Measurements from ENCODE around the gene QRFP. TPM values are rescaled to one million over a fixed set of nuclear protein-coding genes. Genes with fewer than 3 reads are reported as not detected.

QRFP gene
- total and polyA plus RNA-seq, 2 of the 8 experiments (the other 6 are each of a cell fraction or from before 2014, with no cell fraction given) = not detected

DNA sequence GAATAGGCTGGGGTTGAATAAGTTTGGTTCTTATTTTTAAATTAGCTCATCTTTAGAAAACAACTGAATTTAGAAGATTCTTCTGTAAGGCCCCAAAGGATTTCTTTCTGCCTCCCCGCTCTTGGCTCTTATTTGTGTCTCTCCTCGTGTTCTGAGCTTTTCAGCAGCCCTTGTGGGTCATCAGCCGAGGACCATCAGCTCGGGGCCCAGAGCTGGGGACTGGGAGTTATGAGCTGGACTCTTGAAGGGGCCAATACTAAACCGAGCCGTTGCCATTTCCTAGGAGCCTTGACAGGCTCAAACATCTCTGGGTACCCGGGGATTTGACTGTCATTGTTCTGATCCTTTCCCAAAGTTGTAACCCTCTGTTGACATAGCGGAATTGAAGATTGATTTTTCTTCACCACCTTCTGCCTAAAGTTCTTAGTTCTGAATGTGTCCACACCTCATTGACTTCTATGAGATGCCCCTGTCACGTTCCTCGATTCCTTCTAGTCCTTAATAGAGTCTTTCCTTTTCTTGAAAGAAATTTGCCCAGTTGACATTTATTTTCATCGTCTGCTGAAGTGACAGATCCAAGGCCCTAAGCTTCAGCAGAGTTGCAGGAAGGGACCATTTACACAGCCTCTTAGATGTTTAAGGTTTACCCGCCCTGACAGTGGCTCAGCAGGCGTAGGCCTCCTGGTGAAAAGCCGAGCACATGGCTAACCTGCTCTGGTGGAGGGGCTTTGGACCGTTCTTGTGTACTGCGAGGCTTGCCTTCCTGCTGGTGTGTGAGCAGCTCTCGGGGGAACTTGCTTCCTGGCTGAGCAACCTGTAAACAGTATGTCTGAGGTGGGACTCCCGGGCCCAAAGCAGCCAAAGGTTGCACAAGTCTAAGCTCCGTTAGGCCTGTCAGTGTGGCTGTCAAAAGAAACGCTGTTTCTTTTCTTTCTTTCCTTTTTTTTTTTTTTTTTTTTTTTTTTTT is 37.6 kb downstream of the QRFP start:
- Histone ChIP-seq H4K91ac (replicated peaks; ENCODE audit: insufficient read length, low read length) (no peak overlapping the region), H3K23ac (ENCODE audit: insufficient read length) (no peak overlapping the region), H3K9me3 (ENCODE audit: insufficient read depth in 2 of 2, low read depth in 1 of 2, low read length in 1 of 2) (no peaks in the 10 kb centered on the region), H3K36me3 (ENCODE audit: control insufficient read depth in 2 of 4, insufficient read depth in 4 of 4, low read length in 3 of 4) (peaks cover 18 to 32% (median 30%) of the 10 kb centered on the region in 4 experiments), H3K27ac (ENCODE audit: low read depth, low read length) (no peak overlapping the region), H2BK120ac (replicated peaks; ENCODE audit: low read depth, low read length) (no peak overlapping the region), H3K56ac (replicated peaks; ENCODE audit: insufficient read length, low read depth, low read length) (no peak overlapping the region), H3K4me1 (replicated peaks in 1 of 4; ENCODE audit: control insufficient read depth in 3 of 4, insufficient read depth in 4 of 4, low read length in 3 of 4) (0 out of 7 replicates have a peak, but pooled peaks cover 0 to 3% (median 0%) of the 10 kb centered on the region in 4 experiments), H3K9ac (replicated peaks in 1 of 4; ENCODE audit: extremely low read depth in 1 of 4, low read depth in 3 of 4, low read length in 3 of 4) (no peak overlapping the region), H3K4ac (replicated peaks; ENCODE audit: insufficient read length, low read depth, low read length) (no peak overlapping the region), H3K18ac (ENCODE audit: extremely low read depth, low read length) (no peak overlapping the region), H2AK5ac (ENCODE audit: low read depth, low read length) (no peak overlapping the region), H3K4me2 (ENCODE audit: insufficient read depth in 1 of 2, low read depth in 2 of 2, low read length in 2 of 2) (no peak overlapping the region), H2BK20ac (ENCODE audit: low read length) (no peak overlapping the region), H2BK5ac (ENCODE audit: low read depth, low read length) (no peak overlapping the region), H4K5ac (ENCODE audit: insufficient read length, low read depth, low read length) (no peak overlapping the region), H2AFZ (ENCODE audit: low read length) (no peak overlapping the region), H3K27me3 (replicated peaks in 1 of 4; ENCODE audit: control insufficient read depth in 3 of 4, extremely low read depth in 1 of 4, insufficient read depth in 3 of 4, low read length in 3 of 4) (no peaks in the 10 kb centered on the region), H3K4me3 (ENCODE audit: extremely low read depth in 1 of 4, insufficient read depth in 2 of 4, low read depth in 3 of 4, low read length in 4 of 4) (no peak overlapping the region), H3K79me2 (ENCODE audit: control insufficient read depth in 1 of 2, insufficient read depth in 2 of 2, low read length in 2 of 2) (peaks cover 0 to 40% of the 10 kb centered on the region in 2 experiments; a peak in 2 of 4 replicates), H3K14ac (ENCODE audit: insufficient read length) (no peak overlapping the region), H2BK12ac (ENCODE audit: low read depth, low read length) (no peak overlapping the region; the same call in 1 of the 2 replicates), H4K8ac (ENCODE audit: extremely low read depth, insufficient read depth, low read length) (no peak overlapping the region), H2BK15ac (ENCODE audit: low read length) (no peak overlapping the region), H4K20me1 (replicated peaks in 1 of 2; ENCODE audit: control insufficient read depth in 1 of 2, insufficient read depth in 2 of 2, low read length in 2 of 2) (peaks cover 18 to 30% of the 10 kb centered on the region in 2 experiments), H3K23me2 (ENCODE audit: low read depth, low read length) (no peaks in the 10 kb centered on the region), H3K79me1 (ENCODE audit: low read depth, low read length) (peaks cover 5% of the 10 kb centered on the region; the same call in 1 of the 2 replicates)
- POLR2A ChIA-PET (ENCODE audit: partially characterized antibody) = interaction anchor here (1.3 to 2.3 kb wide), 4 partner anchors 13 to 158 kb away, joined by 3 to 8 read pairs (median 4); no protein-coding TSS in a partner anchor
- FAIRE-seq (no peak), DNase-seq (ENCODE audit: low read depth in 1 of 2, low spot score in 2 of 2) (no peak)
- CTCF ChIA-PET (ENCODE audit: partially characterized antibody) = interaction anchor here (0.6 to 2.5 kb wide), 17 partner anchors 8 to 158 kb away, joined by 3 to 15 read pairs (median 4); no protein-coding TSS in a partner anchor
- WGBS, 2 experiments (ENCODE audit: extremely low coverage in 1 of 2, insufficient coverage in 1 of 2, insufficient read length in 1 of 2, insufficient replicate concordance in 2 of 2, low coverage in 1 of 2, low lambda C conversion rate in 2 of 2, missing lambda C conversion rate in 1 of 2) = 86% methylated on average over 18 of the region's 20 CpGs; no CpG with 5 or more reads in 1 of the 2 experiments
- TF ChIP-seq, protein P1, sequence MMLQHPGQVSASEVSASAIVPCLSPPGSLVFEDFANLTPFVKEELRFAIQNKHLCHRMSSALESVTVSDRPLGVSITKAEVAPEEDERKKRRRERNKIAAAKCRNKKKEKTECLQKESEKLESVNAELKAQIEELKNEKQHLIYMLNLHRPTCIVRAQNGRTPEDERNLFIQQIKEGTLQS (IDR thresholded peaks at IDR 0.05; ENCODE audit: insufficient read depth, low read depth, low read length) = no peak
- no peak for TF ChIP-seq EGR1 (IDR thresholded peaks at IDR 0.05; ENCODE audit: borderline replicate concordance, low read depth, low read length)
- TF ChIP-seq, protein P2, sequence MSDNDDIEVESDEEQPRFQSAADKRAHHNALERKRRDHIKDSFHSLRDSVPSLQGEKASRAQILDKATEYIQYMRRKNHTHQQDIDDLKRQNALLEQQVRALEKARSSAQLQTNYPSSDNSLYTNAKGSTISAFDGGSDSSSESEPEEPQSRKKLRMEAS (IDR thresholded peaks at IDR 0.05) = peak; percentile 40; the same call in 1 of the 2 replicates

Measured in H1 (cell line).